Inflammatory macrophage treated with lipopolysaccharide for 1 hour (primary cell): ENCODE data around the gene PAK4.

Source experiments
- DNase-seq, 2 donors: peaks; one replicate each; pipeline ENCODE4 v3.0.0-alpha.2; 2020 to 2022

The PAK4 gene

GRCh38 chr19:39167461-39168257 lies 42.1 kb downstream of the PAK4 start:
- DNase-seq: no peak

GRCh38 chr19:39168258-39169142 lies 42.9 kb downstream of the PAK4 start:
- DNase-seq: no peak

- DNase-seq: no peak
Observed at GRCh38 chr19:39169143-39169810, 43.7 kb downstream of the PAK4 start.

- no peak for DNase-seq
Observed at GRCh38 chr19:39170386-39171231, 45.0 kb downstream of the PAK4 start.

GRCh38 chr19:39171479-39172465 lies 46.2 kb downstream of the PAK4 start:
- DNase-seq: no peak

- DNase-seq: no peak
Observed at GRCh38 chr19:39172700-39173501, 47.3 kb downstream of the PAK4 start.

GRCh38 chr19:39173502-39173991 lies 48.0 kb downstream of the PAK4 start:
- no peak for DNase-seq

GRCh38 chr19:39174142-39174541 lies 48.6 kb downstream of the PAK4 start:
- no peak for DNase-seq

- no peak for DNase-seq
Observed at GRCh38 chr19:39174558-39175544, 49.3 kb downstream of the PAK4 start.

- no peak for DNase-seq
Observed at GRCh38 chr19:39175564-39175963, 50.0 kb downstream of the PAK4 start.

- DNase-seq: no peak
Observed at GRCh38 chr19:39177110-39177699, 51.6 kb downstream of the PAK4 start.

- DNase-seq: no peak
Observed at GRCh38 chr19:39177736-39178135, 52.1 kb downstream of the PAK4 start.

- no peak for DNase-seq
Observed at GRCh38 chr19:39178296-39179006, 52.9 kb downstream of the PAK4 start.

GRCh38 chr19:39179754-39180153 lies 54.2 kb downstream of the PAK4 start:
- DNase-seq: no peak

- DNase-seq: no peak
Observed at GRCh38 chr19:39180749-39181148, 55.2 kb downstream of the PAK4 start.

- no peak for DNase-seq
Observed at GRCh38 chr19:39181500-39182173, 56.1 kb downstream of the PAK4 start.

GRCh38 chr19:39182174-39182505 lies 56.6 kb downstream of the PAK4 start:
- DNase-seq: no peak
